ENCODE data around the gene PDE6B.

GRCh38 chr4:589219-589963, 36.0 kb upstream of the PDE6B start:
- TF ChIP-seq, protein P1, sequence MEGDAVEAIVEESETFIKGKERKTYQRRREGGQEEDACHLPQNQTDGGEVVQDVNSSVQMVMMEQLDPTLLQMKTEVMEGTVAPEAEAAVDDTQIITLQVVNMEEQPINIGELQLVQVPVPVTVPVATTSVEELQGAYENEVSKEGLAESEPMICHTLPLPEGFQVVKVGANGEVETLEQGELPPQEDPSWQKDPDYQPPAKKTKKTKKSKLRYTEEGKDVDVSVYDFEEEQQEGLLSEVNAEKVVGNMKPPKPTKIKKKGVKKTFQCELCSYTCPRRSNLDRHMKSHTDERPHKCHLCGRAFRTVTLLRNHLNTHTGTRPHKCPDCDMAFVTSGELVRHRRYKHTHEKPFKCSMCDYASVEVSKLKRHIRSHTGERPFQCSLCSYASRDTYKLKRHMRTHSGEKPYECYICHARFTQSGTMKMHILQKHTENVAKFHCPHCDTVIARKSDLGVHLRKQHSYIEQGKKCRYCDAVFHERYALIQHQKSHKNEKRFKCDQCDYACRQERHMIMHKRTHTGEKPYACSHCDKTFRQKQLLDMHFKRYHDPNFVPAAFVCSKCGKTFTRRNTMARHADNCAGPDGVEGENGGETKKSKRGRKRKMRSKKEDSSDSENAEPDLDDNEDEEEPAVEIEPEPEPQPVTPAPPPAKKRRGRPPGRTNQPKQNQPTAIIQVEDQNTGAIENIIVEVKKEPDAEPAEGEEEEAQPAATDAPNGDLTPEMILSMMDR (IDR thresholded peaks at IDR 0.05) = no peak
- TF ChIP-seq POLR2AphosphoS5 (IDR thresholded peaks at IDR 0.05) (no peak), POLR2A (IDR thresholded peaks at IDR 0.05) (no peak)

Data from gastroesophageal sphincter (tissue), 3 donors.